Calu3 (cell line): ENCODE measurements around the gene TMEM63B. TPM values are rescaled to one million over a fixed set of nuclear protein-coding genes. Genes with fewer than 3 reads are reported as not detected.

Source experiments
- BruUV-seq: library from RNA; stranded (reverse); fragments of 400-500 nt; replicated peaks from 2 replicates; lab custom pipeline; 2021; lab: Mats Ljungman, UMichigan
- CTCF ChIA-PET: fragments of 300-600 bp; sonication (Branson Sonifier 250); formaldehyde crosslinking; loops from one replicate; lab custom pipeline; 2022; ENCODE audit warnings: antibody characterized with exemption; lab: Charles Lee
- DNase-seq: peaks from one replicate; pipeline ENCODE4 v3.0.0; 2022
- H3K27ac Mint-ChIP-seq: one replicate; pipeline ENCODE4 v1.8.0; 2022; ENCODE audit warnings: mixed read lengths; ENCODE audit not compliant: unreplicated experiment
- H3K27me3 Mint-ChIP-seq: one replicate; pipeline ENCODE4 v1.8.0; 2022; ENCODE audit warnings: mixed read lengths; ENCODE audit not compliant: unreplicated experiment
- H3K36me3 Mint-ChIP-seq: one replicate; pipeline ENCODE4 v1.8.0; 2022; ENCODE audit warnings: mild to moderate bottlenecking, moderate library complexity, mixed read lengths; ENCODE audit not compliant: insufficient read depth, unreplicated experiment
- H3K4me1 Mint-ChIP-seq: one replicate; pipeline ENCODE4 v1.8.0; 2022; ENCODE audit warnings: mild to moderate bottlenecking, low read depth, mixed read lengths; ENCODE audit not compliant: unreplicated experiment
- H3K4me3 Mint-ChIP-seq: one replicate; pipeline ENCODE4 v1.8.0; 2022; ENCODE audit warnings: mild to moderate bottlenecking, low read depth, moderate library complexity, mixed read lengths; ENCODE audit not compliant: unreplicated experiment
- H3K9me3 Mint-ChIP-seq: one replicate; pipeline ENCODE4 v1.8.0; 2022; ENCODE audit warnings: low read depth, mixed read lengths; ENCODE audit not compliant: unreplicated experiment
- intact Hi-C: fragments of 100-400 bp; cut with micrococcal nuclease; formaldehyde crosslinking; loops from one replicate; pipeline ENCODE4 v1.10.0; 2022; ENCODE audit not compliant: unreplicated experiment
- total RNA-seq: library from RNA; stranded (reverse); gene quantifications from 2 replicates; pipeline ENCODE4 v1.2.3, GENCODE V29; 2022
- TF ChIP-seq, protein P1 (sequence below): fragments of 200-600 bp; IDR thresholded peaks from one replicate; pipeline ENCODE4 v1.8.0; 2022; ENCODE audit warnings: antibody characterized with exemption; ENCODE audit not compliant: unreplicated experiment

Gene TMEM63B
- total RNA-seq, 1 experiment from 2014 or later, result 84.2 TPM

DNA sequence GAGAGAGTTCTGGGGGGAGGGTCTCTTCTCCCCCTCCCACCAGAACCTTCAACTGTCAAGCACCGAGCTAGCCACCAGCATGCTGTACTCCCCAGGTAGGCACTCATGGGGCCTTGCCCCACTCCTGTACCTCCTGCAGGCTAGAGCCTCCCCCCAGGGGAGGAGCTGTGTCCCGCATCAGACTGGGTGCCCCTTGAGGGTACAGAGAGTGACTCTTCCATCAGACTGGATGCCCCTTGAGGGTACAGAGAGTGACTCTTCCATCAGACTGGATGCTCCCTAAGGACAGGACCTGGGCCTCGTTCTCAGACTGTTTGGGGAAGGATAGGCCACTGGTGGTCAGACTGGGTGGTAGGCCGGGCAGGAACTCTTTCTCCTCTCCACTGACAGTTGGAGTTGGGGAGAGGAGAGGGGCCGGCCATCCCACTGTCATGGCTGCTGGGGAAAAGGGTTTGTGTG, 31.4 kb downstream of the TMEM63B start, which contains the start of gene CAPN11:
Gene CAPN11 (plus strand): TSS at position 51 of the 459 bp plus-strand sequence. CDS start 29 bp downstream, at position 80.
- TF ChIP-seq, protein P1, sequence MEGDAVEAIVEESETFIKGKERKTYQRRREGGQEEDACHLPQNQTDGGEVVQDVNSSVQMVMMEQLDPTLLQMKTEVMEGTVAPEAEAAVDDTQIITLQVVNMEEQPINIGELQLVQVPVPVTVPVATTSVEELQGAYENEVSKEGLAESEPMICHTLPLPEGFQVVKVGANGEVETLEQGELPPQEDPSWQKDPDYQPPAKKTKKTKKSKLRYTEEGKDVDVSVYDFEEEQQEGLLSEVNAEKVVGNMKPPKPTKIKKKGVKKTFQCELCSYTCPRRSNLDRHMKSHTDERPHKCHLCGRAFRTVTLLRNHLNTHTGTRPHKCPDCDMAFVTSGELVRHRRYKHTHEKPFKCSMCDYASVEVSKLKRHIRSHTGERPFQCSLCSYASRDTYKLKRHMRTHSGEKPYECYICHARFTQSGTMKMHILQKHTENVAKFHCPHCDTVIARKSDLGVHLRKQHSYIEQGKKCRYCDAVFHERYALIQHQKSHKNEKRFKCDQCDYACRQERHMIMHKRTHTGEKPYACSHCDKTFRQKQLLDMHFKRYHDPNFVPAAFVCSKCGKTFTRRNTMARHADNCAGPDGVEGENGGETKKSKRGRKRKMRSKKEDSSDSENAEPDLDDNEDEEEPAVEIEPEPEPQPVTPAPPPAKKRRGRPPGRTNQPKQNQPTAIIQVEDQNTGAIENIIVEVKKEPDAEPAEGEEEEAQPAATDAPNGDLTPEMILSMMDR, result no peak
- Mint-ChIP-seq H3K36me3 (peaks cover 20% of the 10 kb centered on the region), H3K9me3 (no peaks in the 10 kb centered on the region), H3K4me3 (no peak within 1 kb of the TSS), H3K27ac (no peak within 1 kb of the TSS), H3K4me1 (no peaks in the 10 kb centered on the region), H3K27me3 (peaks cover 22% of the 10 kb centered on the region)
- no peak for DNase-seq
- BruUV-seq, result no TSS peak
- CTCF ChIA-PET, result no interaction called here
- intact Hi-C loops, result no loop called here

DNA sequence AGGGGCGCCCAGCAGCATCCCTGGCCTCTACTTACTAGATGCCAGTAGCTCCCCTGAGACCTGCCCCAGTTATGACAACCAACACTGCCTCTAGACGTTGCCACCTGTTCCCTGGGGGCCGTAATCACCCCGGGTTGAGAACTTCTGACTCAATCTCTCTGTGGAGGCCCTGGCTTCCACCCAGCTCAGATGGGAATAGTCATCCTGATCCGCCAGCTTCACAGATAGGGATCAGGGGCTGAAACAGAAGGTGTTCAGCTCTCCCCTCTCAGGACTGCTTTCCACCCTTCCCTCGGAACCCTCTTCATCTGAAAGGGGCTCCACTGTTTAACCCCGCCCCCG, 34.6 kb downstream of the TMEM63B start:
- CTCF ChIA-PET, result no interaction called here
- Mint-ChIP-seq H3K9me3 (no peaks in the 10 kb centered on the region), H3K27ac (no peak overlapping the region), H3K27me3 (peaks cover 53% of the 10 kb centered on the region), H3K4me3 (no peak overlapping the region), H3K36me3 (peaks cover 3% of the 10 kb centered on the region), H3K4me1 (no peaks in the 10 kb centered on the region)
- TF ChIP-seq, protein P1, result no peak
- BruUV-seq, result no TSS peak
- intact Hi-C loops, result no loop called here
- no peak for DNase-seq

- CTCF ChIA-PET, result interaction anchor here (0.6 to 1.0 kb wide), 2 partner anchors 36 to 900 kb away, joined by 3 to 7 read pairs; partner anchors contain the start of genes MRPL14 and TMEM63B
- BruUV-seq, result no TSS peak
- no peak for DNase-seq
- Mint-ChIP-seq H3K4me1 (no peaks in the 10 kb centered on the region), H3K4me3 (no peak overlapping the region), H3K27ac (no peak overlapping the region), H3K27me3 (peaks cover 60% of the 10 kb centered on the region), H3K9me3 (no peaks in the 10 kb centered on the region), H3K36me3 (no peaks in the 10 kb centered on the region)
- intact Hi-C loops, result no loop called here
- TF ChIP-seq, protein P1, result no peak
These were observed 35.7 kb downstream of the TMEM63B start for GRCh38 chr6:44162876-44163625.

GRCh38 chr6:44166116-44166515, 38.8 kb downstream of the TMEM63B start:
- H3K4me3 Mint-ChIP-seq, result no peak overlapping the region
- intact Hi-C loops, result no loop called here
- CTCF ChIA-PET, result no interaction called here
- no TSS peak for BruUV-seq
- H3K27ac Mint-ChIP-seq, result no peak overlapping the region
- no peaks in the 10 kb centered on the region for H3K4me1 Mint-ChIP-seq
- peaks cover 81% of the 10 kb centered on the region for H3K27me3 Mint-ChIP-seq
- H3K36me3 Mint-ChIP-seq, result no peaks in the 10 kb centered on the region
- DNase-seq, result no peak
- no peaks in the 10 kb centered on the region for H3K9me3 Mint-ChIP-seq
- TF ChIP-seq, protein P1, result no peak
